MCF 10A (cell line): Measurements from ENCODE around the gene IL36B. TPM values are rescaled to one million over a fixed set of nuclear protein-coding genes. Genes with fewer than 3 reads are reported as not detected.

Source experiments
- BruUV-seq: library from RNA; stranded (reverse); fragments of 400-500 nt; replicated peaks from 2 replicates; lab custom pipeline; 2021; lab: Mats Ljungman, UMichigan
- CTCF ChIA-PET: fragments of 300-600 bp; sonication (Branson Sonifier 250); formaldehyde crosslinking; extraction: SDS; loops from one replicate; lab custom pipeline; 2021; ENCODE audit warnings: antibody characterized with exemption, inconsistent platforms; lab: Yijun Ruan, JAX
- POLR2A ChIA-PET: fragments of 300-600, 350-650 bp; sonication (Branson Sonifier 250); formaldehyde crosslinking; extraction: SDS; loops from one replicate; lab custom pipeline; 2020; ENCODE audit warnings: antibody characterized with exemption, inconsistent platforms; lab: Yijun Ruan, JAX
- DNase-seq: peaks from one replicate; pipeline ENCODE4 v3.0.0-alpha.2; 2018; ENCODE audit not compliant: unreplicated experiment
- H3K27ac Mint-ChIP-seq: one replicate; pipeline ENCODE4 v1.8.0; 2022; ENCODE audit warnings: mild to moderate bottlenecking, low read depth, mixed read lengths; ENCODE audit not compliant: unreplicated experiment
- H3K27me3 Mint-ChIP-seq: one replicate; pipeline ENCODE4 v1.8.0; 2022; ENCODE audit warnings: mixed read lengths; ENCODE audit not compliant: insufficient read depth, unreplicated experiment
- H3K36me3 Mint-ChIP-seq: one replicate; pipeline ENCODE4 v1.8.0; 2022; ENCODE audit warnings: mild to moderate bottlenecking, moderate library complexity, mixed read lengths; ENCODE audit not compliant: insufficient read depth, unreplicated experiment
- H3K4me1 Mint-ChIP-seq: one replicate; pipeline ENCODE4 v1.8.0; 2022; ENCODE audit warnings: mixed read lengths; ENCODE audit not compliant: insufficient read depth, unreplicated experiment
- H3K4me3 Mint-ChIP-seq: one replicate; pipeline ENCODE4 v1.8.0; 2022; ENCODE audit warnings: mild to moderate bottlenecking, moderate library complexity, mixed read lengths; ENCODE audit not compliant: unreplicated experiment
- H3K9me3 Mint-ChIP-seq: one replicate; pipeline ENCODE4 v1.8.0; 2022; ENCODE audit warnings: mixed read lengths; ENCODE audit not compliant: unreplicated experiment
- CTCF ChIP-seq: fragments of 200-600 bp; IDR thresholded peaks from one replicate; pipeline ENCODE4 v1.8.0; 2022; ENCODE audit warnings: antibody characterized with exemption, mild to moderate bottlenecking; ENCODE audit not compliant: unreplicated experiment
- intact Hi-C: fragments of 100-400 bp; cut with micrococcal nuclease; formaldehyde crosslinking; loops from 2 replicates; pipeline ENCODE4 v1.14.1; 2022
- total RNA-seq: library from RNA; stranded (reverse); gene quantifications from 2 replicates; pipeline ENCODE4 v1.2.3, GENCODE V29; 2022

Gene IL36B
- total RNA-seq, 1 experiment from 2014 or later = not detected

- Mint-ChIP-seq H3K4me3 (no peak overlapping the region), H3K36me3 (no peaks in the 10 kb centered on the region), H3K9me3 (no peaks in the 10 kb centered on the region), H3K4me1 (no peaks in the 10 kb centered on the region), H3K27me3 (peaks cover 14% of the 10 kb centered on the region), H3K27ac (no peak overlapping the region)
- no peak for DNase-seq
- TF ChIP-seq CTCF = no peak
- no TSS peak for BruUV-seq
- POLR2A ChIA-PET = no interaction called here
- intact Hi-C loops = no loop called here
- CTCF ChIA-PET = no interaction called here
These were observed 12.9 kb downstream of the IL36B start for GRCh38 chr2:113039719-113040118.

GRCh38 chr2:113039158-113039557 is 13.5 kb downstream of the IL36B start:
- POLR2A ChIA-PET = no interaction called here
- H3K36me3 Mint-ChIP-seq = no peaks in the 10 kb centered on the region
- H3K4me1 Mint-ChIP-seq = no peaks in the 10 kb centered on the region
- DNase-seq = no peak
- no peak for TF ChIP-seq CTCF
- intact Hi-C loops = no loop called here
- no peak overlapping the region for H3K4me3 Mint-ChIP-seq
- CTCF ChIA-PET = no interaction called here
- no peak overlapping the region for H3K27ac Mint-ChIP-seq
- H3K27me3 Mint-ChIP-seq = peaks cover 20% of the 10 kb centered on the region
- no peaks in the 10 kb centered on the region for H3K9me3 Mint-ChIP-seq
- BruUV-seq = no TSS peak

GRCh38 chr2:113038291-113038690 is 14.4 kb downstream of the IL36B start:
- Mint-ChIP-seq H3K4me3 (no peak overlapping the region), H3K4me1 (no peaks in the 10 kb centered on the region), H3K36me3 (no peaks in the 10 kb centered on the region), H3K9me3 (no peaks in the 10 kb centered on the region), H3K27ac (no peak overlapping the region), H3K27me3 (peaks cover 28% of the 10 kb centered on the region)
- DNase-seq = no peak
- BruUV-seq = no TSS peak
- intact Hi-C loops = no loop called here
- CTCF ChIA-PET = no interaction called here
- POLR2A ChIA-PET = no interaction called here
- TF ChIP-seq CTCF = no peak

- no peaks in the 10 kb centered on the region for H3K4me1 Mint-ChIP-seq
- no peak overlapping the region for H3K4me3 Mint-ChIP-seq
- H3K36me3 Mint-ChIP-seq = no peaks in the 10 kb centered on the region
- no peak for DNase-seq
- no peaks in the 10 kb centered on the region for H3K9me3 Mint-ChIP-seq
- TF ChIP-seq CTCF = no peak
- intact Hi-C loops = no loop called here
- ChIA-PET CTCF (no interaction called here), POLR2A (no interaction called here)
- H3K27ac Mint-ChIP-seq = no peak overlapping the region
- no TSS peak for BruUV-seq
- peaks cover 44% of the 10 kb centered on the region for H3K27me3 Mint-ChIP-seq
These were observed 15.9 kb downstream of the IL36B start for GRCh38 chr2:113036763-113037162.
